ENCODE measurements around the gene PIGP.

- TF ChIP-seq ZFX (IDR thresholded peaks at IDR 0.05; ENCODE audit: borderline replicate concordance) (no peak), CTCF (IDR thresholded peaks at IDR 0.05) (peak; percentile 44)
Measured at GRCh38 chr21:37087188-37087587, 14.3 kb upstream of the PIGP start.
